Sigmoid colon (tissue), 7 donors: ENCODE measurements around the gene CPSF4. TPM values are rescaled to one million over a fixed set of nuclear protein-coding genes. Genes with fewer than 3 reads are reported as not detected.

Source experiments
- DNase-seq: peaks from one replicate; pipeline ENCODE4 v3.0.0-alpha.2; 2019
- H3K27ac ChIP-seq, 4 donors: fragments of 200-600 bp; sonication (generic); one replicate each; pipeline ENCODE4 v1.5.1; 2016 to 2019; ENCODE audit warnings: mild to moderate bottlenecking in 1 of 4
- H3K27me3 ChIP-seq, 3 donors: fragments of 200-600 bp; sonication (generic); one replicate each; pipeline ENCODE4 v1.5.1; 2019; ENCODE audit warnings: mild to moderate bottlenecking in 1 of 3
- H3K36me3 ChIP-seq, 4 donors: fragments of 200-600 bp; sonication (generic); one replicate each; pipeline ENCODE4 v1.5.1; 2016 to 2019
- H3K4me1 ChIP-seq, 4 donors: fragments of 200-600 bp; sonication (generic); one replicate each; pipeline ENCODE4 v1.5.1; 2017 to 2019
- H3K4me3 ChIP-seq, 4 donors: fragments of 200-600 bp; sonication (generic); one replicate each; pipeline ENCODE4 v1.5.1; 2017 to 2019; ENCODE audit warnings: mild to moderate bottlenecking in 2 of 4, moderate library complexity in 1 of 4
- H3K9me3 ChIP-seq, 4 donors: fragments of 200-600 bp in 3 of 4; sonication (generic) in 3 of 4; one replicate each; pipeline versions ENCODE4 v1.5.1 to v1.6.1; 2013 to 2019
- CTCF ChIP-seq, 4 experiments: fragments of 450-650 bp in 3 of 4; fragments of 200-600 bp in 1 of 4; IDR thresholded peaks; one replicate each; pipeline ENCODE4 v1.5.1; 2016 to 2019; ENCODE audit warnings: antibody characterized with exemption in 4 of 4, mild to moderate bottlenecking in 3 of 4, moderate library complexity in 2 of 4
- EP300 ChIP-seq, 4 donors: sonication (generic); formaldehyde crosslinking; IDR thresholded peaks; one replicate each; pipeline ENCODE4 v1.6.1; 2017; ENCODE audit warnings: antibody characterized with exemption in 4 of 4
- POLR2A ChIP-seq, 2 donors: fragments of 450-650 bp; IDR thresholded peaks; one replicate each; pipeline ENCODE4 v1.6.1; 2016; ENCODE audit warnings: antibody characterized with exemption in 2 of 2, mild to moderate bottlenecking in 2 of 2, moderate library complexity in 2 of 2
- POLR2AphosphoS5 ChIP-seq, 4 donors: sonication (generic); formaldehyde crosslinking; IDR thresholded peaks; one replicate each; pipeline ENCODE4 v1.6.1; 2017; ENCODE audit warnings: antibody characterized with exemption in 4 of 4
- WGBS, 2 donors: extraction: QIAGEN DNeasy Blood & Tissue Kit; methylation state at CpG; one replicate each; pipeline ENCODE4 v1.1.7; 2013; 5-methylcytosine and 5-hydroxymethylcytosine counted together
- intact Hi-C: fragments of 100-400 bp; cut with DNase I; formaldehyde crosslinking; loops from one replicate; pipeline ENCODE4 v1.15.1; 2023
- polyA plus RNA-seq, 3 donors: library from polyadenylated mRNA; stranded (reverse); fragments of 200-250 nt; gene quantifications; one replicate each; pipeline ENCODE4 v1.2.3, GENCODE V29; 2013
- total RNA-seq, 4 donors: library from RNA; depleted of rRNA; stranded (reverse); fragments of >200 nt; gene quantifications; one replicate each; pipeline ENCODE4 v1.1.0, GENCODE V29; 2016
- donor health status: healthy with polysubstance abuse.
- donor health status: Bipolar disorder and iron deficiency.
- donor health status: healthy.

CPSF4 gene
- total and polyA plus RNA-seq, 7 donors: 12.7 to 32.3 (median 28.0) TPM

DNA sequence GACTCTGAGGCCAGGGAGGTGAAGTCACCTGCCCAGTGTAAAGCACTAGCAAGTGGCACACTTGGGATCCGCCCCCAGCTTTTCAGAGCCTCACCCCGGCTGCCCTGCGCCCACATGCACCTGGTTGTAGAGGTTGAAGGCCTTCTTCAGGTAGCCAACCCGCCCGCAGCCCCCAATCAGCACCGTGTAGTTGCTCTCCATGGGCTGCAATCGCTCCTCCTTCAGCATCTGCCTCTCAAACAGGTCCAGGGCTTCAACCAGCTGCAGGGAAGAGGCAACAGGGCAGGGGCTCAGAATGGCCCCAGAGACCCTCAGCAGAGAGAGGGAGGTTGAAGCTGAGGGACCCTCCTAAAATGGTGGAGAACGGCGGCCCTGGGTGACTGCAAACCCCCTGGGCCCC, 5.6 kb upstream of the CPSF4 start:
- intact Hi-C loops: no loop called here
- WGBS, 2 donors: 95 to 97% methylated on average over 9 of the region's 9 CpGs
- peaks cover 5 to 68% (median 36%) of the 10 kb centered on the region in 4 donors for H3K36me3 ChIP-seq

DNA sequence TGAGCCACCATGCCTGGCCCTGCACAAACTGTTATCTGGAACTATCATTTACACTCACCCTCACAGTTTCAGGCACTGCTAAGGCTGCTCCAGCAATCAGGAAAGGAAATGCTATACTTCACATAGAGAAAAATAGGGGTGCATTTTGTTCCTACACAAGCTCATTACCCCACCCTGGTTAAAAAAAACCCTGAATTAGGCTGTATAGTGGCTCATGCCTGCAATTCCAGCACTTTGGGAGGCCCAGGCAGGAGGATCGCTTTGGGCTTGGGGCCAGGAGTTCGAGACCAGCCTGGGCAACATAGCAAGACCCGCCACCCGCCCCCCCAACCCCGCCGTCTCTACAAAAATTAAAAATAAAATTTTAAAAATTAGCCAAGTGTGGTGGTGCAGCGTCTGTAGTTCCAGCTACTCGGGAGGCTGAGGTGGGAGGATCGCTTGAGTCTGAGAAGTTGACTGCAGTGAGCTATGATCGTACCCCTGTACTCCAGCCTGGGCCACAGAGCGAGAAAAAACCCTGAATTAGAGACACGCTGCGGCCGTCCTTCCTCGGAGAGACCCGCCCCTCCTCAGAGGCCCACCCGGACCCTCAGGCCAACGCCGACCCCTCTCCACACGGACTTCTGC, 684 bp upstream of the CPSF4 start:
- H3K9me3 ChIP-seq: no peaks in the 10 kb centered on the region
- intact Hi-C loops: no loop called here
- WGBS, 2 donors: 8 to 17% methylated on average over 20 of the region's 20 CpGs
- peaks cover 0 to 25% (median 10%) of the 10 kb centered on the region in 4 donors for H3K36me3 ChIP-seq
- H3K4me1 ChIP-seq: peaks cover 0 to 37% (median 35%) of the 10 kb centered on the region in 4 donors
- peak overlapping the region; percentile 80 to 95 (median 90) for H3K4me3 ChIP-seq
- no peaks in the 10 kb centered on the region for H3K27me3 ChIP-seq
- peak overlapping the region; percentile 86 to 89 (median 86) for H3K27ac ChIP-seq
- no peak for DNase-seq
- TF ChIP-seq EP300 (IDR thresholded peaks at IDR 0.05): no peak
- no peak for TF ChIP-seq POLR2A (IDR thresholded peaks at IDR 0.05)
- no peak for TF ChIP-seq POLR2AphosphoS5 (IDR thresholded peaks at IDR 0.05)
- TF ChIP-seq CTCF (IDR thresholded peaks at IDR 0.05): no peak

More for the DNA sequence above, 5.6 kb upstream of the CPSF4 start:
- Histone ChIP-seq H3K27me3 (no peaks in the 10 kb centered on the region), H3K4me1 (peaks cover 0 to 10% (median 8%) of the 10 kb centered on the region in 4 donors), H3K4me3 (no peak overlapping the region), H3K27ac (no peak overlapping the region), H3K9me3 (no peaks in the 10 kb centered on the region)
- TF ChIP-seq CTCF (IDR thresholded peaks at IDR 0.05) (no peak), EP300 (IDR thresholded peaks at IDR 0.05) (no peak), POLR2AphosphoS5 (IDR thresholded peaks at IDR 0.05) (no peak), POLR2A (IDR thresholded peaks at IDR 0.05) (no peak)
- no peak for DNase-seq

GRCh38 chr7:99440195-99440594, 1.5 kb downstream of the CPSF4 start:
- H3K27ac ChIP-seq: peak overlapping the region in 1 of 4 donors; percentile 89
- WGBS, 2 donors: 79 to 85% methylated on average over 9 of the region's 9 CpGs
- no peak for DNase-seq
- peak overlapping the region in 3 of 4 donors; percentile 80 to 90 (median 89) for H3K4me3 ChIP-seq
- no peaks in the 10 kb centered on the region for H3K27me3 ChIP-seq
- no peaks in the 10 kb centered on the region for H3K9me3 ChIP-seq
- peaks cover 3 to 26% (median 8%) of the 10 kb centered on the region in 4 donors for H3K36me3 ChIP-seq
- no peak for TF ChIP-seq CTCF (IDR thresholded peaks at IDR 0.05)
- TF ChIP-seq EP300 (IDR thresholded peaks at IDR 0.05): no peak
- no peak for TF ChIP-seq POLR2A (IDR thresholded peaks at IDR 0.05)
- no peak for TF ChIP-seq POLR2AphosphoS5 (IDR thresholded peaks at IDR 0.05)
- H3K4me1 ChIP-seq: peaks cover 0 to 37% (median 35%) of the 10 kb centered on the region in 4 donors
- intact Hi-C loops: no loop called here

DNA sequence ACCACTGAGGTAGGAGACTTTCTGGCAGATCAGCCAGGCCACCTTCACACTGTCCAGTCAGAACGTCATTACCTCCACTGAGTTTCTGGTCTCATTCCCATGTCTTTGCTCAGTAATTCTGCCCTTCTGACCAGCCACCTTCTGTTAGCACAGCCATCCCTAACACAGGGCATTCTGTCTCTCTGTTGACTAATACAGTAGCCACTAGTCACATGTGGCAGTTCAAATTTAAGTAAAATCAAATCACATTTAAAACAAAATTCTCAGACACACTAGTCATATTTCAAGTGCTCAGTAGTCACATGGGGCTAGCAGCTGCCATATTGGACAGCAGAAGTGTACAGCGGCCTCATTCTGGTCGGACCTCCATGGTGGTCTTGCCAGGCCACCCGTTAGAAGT, 7.4 kb downstream of the CPSF4 start:
- Histone ChIP-seq H3K4me1 (peaks cover 0 to 12% (median 10%) of the 10 kb centered on the region in 4 donors), H3K36me3 (peaks cover 31 to 82% (median 38%) of the 10 kb centered on the region in 4 donors), H3K4me3 (no peak overlapping the region), H3K27me3 (no peaks in the 10 kb centered on the region), H3K9me3 (no peaks in the 10 kb centered on the region), H3K27ac (no peak overlapping the region)
- TF ChIP-seq CTCF (IDR thresholded peaks at IDR 0.05): no peak
- no peak for TF ChIP-seq POLR2AphosphoS5 (IDR thresholded peaks at IDR 0.05)
- TF ChIP-seq EP300 (IDR thresholded peaks at IDR 0.05): no peak
- TF ChIP-seq POLR2A (IDR thresholded peaks at IDR 0.05): no peak
- 89 to 96% methylated on average over 4 of the region's 4 CpGs for WGBS, 2 donors
- intact Hi-C loops: no loop called here
- DNase-seq: no peak
